HG02571 (cell line): ENCODE measurements around the gene LRRC56.

Experiments used
- ATAC-seq: cut with Tn5 transposase; IDR thresholded peaks from one replicate; pipeline ENCODE4 v1.9.1; 2021; ENCODE audit warnings: mild to moderate bottlenecking, moderate library complexity; ENCODE audit not compliant: unreplicated experiment

LRRC56 gene

GRCh38 chr11:592501-592900 is 55.2 kb downstream of the LRRC56 start:
- no peak for ATAC-seq

- no peak for ATAC-seq
These were observed 55.6 kb downstream of the LRRC56 start for GRCh38 chr11:592918-593317.

GRCh38 chr11:593347-593746 is 56.0 kb downstream of the LRRC56 start:
- ATAC-seq = no peak

GRCh38 chr11:595400-595799 is 58.1 kb downstream of the LRRC56 start:
- ATAC-seq = no peak

GRCh38 chr11:596374-596773 is 59.0 kb downstream of the LRRC56 start:
- ATAC-seq = no peak

- no peak for ATAC-seq
These were observed 59.9 kb downstream of the LRRC56 start for GRCh38 chr11:597166-597725.

- no peak for ATAC-seq
These were observed 60.8 kb downstream of the LRRC56 start for GRCh38 chr11:598005-598680.

- no peak for ATAC-seq
These were observed 64.4 kb downstream of the LRRC56 start for GRCh38 chr11:601573-602245.

GRCh38 chr11:603154-603553 is 65.8 kb downstream of the LRRC56 start:
- no peak for ATAC-seq
